IPS-NIHi7 (cell line): Measurements from ENCODE around the gene SMCP.

Experiments used
- DNase-seq: peaks from one replicate; pipeline ENCODE4 v3.0.0; 2012; ENCODE audit warnings: mixed read lengths; ENCODE audit errors: extremely low spot score

SMCP gene

DNA sequence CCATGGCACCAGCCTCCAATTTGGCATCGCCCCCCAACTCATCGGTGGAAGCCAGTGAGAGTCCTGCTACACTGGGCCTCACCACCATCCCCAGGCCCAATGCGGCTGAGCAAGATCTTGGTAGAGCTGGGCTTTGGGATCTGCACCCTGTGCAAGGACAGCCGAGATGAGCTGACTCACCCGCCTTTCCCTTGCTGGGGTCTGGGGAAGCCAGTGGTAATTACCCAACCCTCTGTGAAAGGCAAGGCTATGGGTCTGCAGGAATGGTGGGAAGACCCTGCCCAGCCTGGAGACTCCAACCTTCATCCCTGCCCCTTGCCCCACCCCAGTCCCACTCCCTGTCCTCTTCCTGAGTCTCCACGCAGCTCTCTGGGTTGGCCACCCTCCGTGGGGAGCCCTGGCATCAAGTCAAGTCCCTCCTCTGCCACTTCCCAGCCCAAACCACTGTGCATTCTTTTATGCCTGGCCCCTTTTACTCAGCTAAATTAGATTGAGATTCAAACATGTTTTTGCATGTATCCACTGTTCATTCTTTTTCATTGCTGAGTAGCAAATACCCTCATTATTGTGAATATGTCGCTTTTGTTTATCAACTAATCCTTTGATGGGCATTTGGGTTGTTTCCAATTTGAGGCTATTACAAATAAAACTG lies 8.8 kb downstream of the SMCP start:
- DNase-seq, result no peak

DNA sequence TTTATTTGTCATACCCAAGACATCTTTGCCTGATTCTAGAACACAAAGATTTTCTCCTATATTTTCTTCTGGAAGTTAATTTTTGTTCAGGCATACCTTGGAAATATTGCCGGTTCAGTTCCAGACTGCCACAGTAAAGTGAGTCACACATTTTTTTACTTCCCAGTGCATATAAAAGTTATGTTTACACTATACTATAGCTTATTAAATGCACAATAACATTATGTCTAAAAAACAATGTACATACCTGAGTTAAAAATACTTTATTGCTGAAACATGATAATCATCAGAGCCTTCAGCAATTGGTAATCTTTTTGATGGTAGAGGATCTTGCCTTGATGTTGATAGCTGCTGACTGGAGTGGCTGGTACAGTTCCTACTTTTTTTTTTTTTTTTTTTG lies 10.0 kb downstream of the SMCP start:
- no peak for DNase-seq

DNA sequence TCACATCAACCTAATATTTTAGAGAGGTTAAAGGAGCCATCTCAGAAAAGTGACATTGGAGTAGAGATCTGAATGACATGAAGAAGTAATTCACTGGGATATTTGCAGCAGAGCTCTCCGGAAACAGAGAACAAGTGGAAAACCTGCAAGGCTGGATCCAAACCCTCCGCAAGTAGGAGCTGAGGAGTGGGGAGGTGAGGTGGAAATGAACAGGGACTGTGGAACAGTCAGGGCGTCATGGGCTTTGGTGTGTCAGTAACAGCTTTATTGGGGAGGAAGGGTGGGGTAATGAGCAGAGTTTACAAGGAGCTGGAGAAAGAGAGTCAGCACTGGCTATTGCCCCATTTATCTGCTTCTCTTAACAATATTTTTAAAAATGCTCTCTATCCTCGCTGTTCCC lies 20.9 kb downstream of the SMCP start:
- no peak for DNase-seq

DNA sequence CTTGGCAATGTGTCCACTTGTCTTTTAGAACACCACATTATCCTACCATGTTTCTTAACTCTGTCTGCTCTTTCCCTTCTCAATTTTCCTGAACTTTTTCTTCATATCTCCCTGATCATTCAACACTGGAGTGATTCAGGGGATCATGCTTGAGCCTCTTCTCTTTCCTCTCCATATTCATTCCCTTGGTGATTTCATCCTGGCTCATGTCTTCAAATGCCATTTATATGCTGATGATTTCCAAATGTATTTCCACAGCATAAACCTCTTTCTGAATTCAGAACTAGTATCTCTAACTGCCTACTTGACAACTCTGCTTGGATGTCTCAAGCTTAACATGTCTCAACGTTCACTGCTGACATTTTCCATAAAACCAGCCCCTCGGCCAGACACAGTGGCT lies 21.8 kb downstream of the SMCP start:
- DNase-seq, result no peak

DNA sequence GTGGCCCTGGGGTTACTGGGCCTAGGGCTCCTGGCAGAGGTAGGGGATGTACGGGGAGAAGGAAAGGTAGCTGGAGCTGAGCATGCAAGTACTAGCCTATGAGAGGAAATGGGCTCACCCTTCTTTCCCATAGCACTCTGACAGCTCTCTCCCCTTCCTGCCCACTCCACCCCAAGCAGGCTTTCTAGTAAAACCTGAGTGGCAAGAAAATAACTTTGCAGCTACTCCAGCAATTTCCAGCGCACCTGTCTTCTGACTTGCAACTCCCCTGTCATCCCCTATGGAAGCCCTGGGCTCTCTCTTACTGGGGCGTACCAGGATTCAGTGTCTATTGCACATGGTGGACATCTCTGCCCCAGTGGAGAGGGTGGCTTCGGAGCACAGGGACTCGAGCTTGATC lies 23.5 kb downstream of the SMCP start:
- no peak for DNase-seq

DNA sequence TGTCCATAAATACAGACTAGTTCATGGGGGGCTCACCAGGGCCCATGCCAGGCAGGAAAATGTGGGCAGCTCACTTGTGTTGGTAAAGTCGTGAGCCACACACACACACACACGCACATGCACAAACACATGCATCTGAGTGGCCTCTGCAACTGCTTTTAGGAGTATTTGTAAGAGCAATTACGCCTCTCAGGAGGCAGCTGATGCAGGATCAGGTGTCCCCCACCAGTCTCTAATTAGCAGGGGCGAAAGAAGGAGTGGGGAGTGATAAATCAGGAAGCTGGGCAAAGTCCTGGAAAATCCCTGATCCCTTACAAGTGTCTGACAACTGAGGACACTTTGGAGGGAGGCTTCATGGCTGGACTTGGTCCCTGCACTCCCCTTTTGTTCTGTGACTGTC lies 24.5 kb downstream of the SMCP start:
- no peak for DNase-seq

DNA sequence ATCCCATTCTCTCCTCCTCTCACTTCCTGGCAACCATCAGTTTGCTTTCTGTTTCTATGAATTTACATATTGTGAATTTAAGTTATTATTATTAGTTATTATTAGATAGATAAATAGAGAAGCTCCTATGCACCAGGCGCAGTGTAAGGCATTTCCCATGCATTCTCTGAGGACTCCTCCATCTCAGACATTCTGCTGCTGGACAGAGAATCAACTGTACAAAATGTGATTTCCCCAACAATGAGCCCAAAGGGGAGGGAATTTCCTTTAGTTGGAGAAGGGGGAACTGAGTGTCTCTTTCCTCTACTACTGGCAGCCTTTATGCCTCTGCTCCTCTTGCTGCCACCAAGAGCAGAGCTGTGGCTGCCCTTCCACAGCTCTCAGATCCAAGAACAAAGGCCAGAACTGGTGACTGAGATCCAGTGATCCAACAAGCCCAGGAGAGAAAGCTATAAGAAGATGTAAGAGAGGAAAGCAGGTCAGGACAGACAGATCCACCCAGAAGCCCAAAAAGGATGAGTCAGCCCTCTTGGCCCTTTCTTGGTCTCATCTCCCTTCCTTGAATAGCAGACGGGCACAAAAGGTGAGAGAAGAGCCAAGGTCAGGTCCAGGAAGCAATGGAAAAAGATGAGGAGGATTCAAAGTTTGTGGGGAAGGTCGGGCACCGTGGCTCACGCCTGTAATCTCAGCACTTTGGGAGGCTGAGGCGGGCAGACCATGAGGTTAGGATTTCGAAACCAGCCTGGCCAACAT lies 26.7 kb downstream of the SMCP start:
- DNase-seq, result no peak

DNA sequence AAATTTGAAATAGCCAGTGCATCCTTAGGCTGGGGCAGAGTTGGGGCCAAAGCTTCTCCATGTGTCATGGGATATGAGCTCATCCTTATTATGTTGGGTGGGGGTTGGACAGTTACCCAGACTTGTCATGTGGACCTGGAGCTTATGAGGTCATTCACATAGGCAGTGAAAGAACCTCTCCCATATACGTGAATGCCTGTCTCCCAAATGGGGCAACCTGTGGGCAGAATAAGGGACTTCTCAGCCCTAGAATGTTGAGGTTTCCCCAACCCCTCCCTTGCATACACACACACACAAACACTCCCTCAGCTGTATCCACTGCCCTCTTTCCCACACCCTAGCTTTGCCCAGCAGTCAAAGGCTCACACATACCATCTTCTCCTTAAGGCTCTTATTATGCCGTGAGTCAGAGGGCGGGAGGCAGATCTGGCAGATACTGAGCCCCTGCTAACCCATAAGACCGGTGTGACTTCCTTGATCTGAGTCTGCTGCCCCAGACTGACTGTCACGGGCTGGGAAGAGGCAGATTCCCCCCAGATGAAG lies 28.0 kb downstream of the SMCP start:
- no peak for DNase-seq

DNA sequence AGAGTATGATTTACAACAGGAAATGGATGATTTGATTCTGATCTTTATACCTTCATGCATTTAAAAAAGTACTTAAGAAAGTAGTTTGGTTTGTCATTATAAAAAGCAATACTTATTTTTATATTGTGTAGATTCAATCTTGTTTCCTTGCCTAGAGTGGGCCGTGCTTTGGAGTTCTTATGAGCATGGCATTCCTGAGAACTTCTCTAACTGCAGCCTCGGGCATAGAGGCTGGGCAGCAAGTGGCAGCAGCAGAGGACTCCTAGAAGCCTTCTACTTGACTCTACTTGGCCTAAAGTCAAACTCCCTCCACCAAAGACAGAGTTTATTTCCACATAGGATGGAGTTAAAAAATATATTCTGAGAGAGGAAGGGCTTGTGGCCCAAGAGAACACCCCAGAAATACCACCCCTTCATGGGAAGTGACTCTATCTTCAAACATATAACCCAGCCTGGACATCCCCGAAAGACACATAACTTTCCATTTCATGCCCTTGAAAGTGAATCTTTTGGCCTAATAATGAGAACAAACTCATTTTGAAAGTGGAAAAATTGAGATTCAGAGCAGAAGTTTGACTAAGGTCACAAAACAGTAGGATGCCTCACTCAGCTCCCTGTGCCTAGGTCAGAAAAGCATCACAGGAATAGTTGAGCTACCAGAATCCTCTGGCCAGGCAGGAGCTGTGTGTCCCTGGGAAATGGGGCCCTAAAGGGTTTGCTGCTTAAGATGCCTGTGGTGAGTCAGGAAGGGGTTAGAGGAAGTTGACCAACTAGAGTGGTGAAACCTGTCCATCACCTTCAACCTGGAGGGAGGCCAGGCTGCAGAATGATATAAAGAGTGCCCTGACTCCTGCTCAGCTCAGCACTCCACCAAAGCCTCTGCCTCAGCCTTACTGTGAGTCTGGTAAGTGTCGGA lies 29.8 kb downstream of the SMCP start, which contains the start of gene IVL:
Gene IVL (plus strand): TSS at position 861 of the 916 bp plus-strand sequence. CDS start 1,252 bp downstream, outside the sequence.
- no peak for DNase-seq

DNA sequence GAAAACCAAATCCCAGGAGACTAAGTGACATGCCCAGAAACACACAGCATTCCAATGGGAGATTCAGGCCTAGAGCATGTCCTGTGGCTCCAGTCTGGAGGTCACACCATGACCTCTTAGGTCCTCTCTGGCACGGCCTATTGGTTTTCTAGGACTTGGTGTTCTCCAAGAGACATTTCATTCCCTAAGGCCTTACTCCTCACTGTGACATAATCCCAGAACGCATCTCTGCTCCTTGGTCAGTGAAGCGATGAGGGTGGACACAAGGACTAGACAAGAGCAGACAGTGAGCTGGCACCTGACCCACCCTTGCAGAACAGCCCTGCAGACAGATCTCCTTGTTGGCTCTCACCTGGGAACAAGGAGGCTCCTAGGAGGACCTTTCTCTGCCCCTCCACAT lies 31.1 kb downstream of the SMCP start:
- no peak for DNase-seq

DNA sequence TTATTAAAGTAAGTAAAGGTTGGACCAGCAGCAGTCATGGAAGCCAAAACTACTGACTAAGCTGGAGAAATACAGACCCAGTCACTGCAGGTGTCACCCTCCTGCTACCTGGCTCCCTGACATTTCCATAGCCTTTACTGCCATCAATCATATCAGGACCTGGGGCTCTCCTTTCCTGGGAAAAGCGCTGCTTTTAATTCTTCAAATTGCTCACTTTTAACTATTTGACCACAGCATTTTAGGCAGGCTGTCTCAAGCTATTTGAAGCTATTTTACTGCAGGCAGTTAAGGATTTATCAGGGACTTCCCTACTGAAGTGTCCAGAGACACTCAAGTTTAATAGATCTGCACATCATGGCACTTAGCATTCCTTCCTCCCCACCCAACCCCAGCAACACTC lies 34.3 kb downstream of the SMCP start:
- DNase-seq, result no peak

DNA sequence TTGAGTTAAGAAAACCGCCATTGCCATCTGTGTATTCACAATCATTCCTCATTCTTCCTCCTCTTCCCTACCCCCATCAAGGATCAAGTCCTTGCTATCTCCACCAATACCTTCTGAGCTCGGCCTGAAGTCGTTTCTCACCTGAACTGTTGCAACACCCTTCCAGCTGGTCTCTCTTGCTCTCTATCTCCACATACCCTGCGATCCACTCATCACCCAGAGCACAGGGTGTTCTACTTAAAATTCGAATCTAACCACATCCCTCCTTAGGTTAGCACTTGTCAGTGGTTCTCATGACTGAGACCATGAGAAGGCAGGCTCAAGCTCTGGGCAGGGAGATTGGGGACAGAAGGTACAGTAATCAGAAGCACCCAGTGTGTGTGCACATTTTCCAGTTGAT lies 34.8 kb downstream of the SMCP start:
- no peak for DNase-seq

DNA sequence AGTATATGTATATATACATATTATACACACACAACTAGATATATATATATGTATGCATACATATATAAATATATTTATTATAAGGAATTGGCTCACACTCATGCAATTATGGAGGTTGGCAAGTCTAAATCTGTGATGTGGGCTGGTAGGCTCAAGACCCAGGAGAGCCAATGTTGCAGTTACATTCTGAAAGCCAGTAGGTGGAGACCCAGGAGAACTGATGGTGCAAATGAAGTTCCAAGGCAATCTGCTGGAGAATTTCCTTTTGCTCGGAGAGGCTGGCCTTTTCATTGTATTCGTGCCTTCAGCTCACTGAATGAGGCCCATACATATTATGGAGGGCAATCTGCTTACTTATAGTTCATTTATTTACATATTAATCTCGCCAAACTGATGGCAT lies 39.7 kb downstream of the SMCP start:
- no peak for DNase-seq

DNA sequence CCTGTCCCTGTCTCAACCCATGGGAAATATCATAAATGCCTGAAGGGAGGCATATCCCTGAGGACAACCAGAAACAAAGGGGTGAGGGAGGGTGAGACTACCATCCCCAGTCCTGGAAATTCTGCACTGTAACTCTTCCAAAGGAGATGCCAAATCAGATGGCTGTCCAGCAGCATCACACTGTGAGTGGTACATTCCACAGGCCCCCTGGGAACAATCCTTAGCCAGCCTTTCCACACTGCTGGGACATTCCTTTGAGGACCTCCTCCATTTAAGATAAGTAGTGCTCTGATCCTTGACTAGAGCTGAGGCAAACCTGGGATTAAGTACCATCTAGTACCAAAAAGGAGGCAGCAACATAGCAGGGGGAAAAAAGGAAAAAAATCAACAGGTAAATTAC lies 40.9 kb downstream of the SMCP start:
- no peak for DNase-seq

DNA sequence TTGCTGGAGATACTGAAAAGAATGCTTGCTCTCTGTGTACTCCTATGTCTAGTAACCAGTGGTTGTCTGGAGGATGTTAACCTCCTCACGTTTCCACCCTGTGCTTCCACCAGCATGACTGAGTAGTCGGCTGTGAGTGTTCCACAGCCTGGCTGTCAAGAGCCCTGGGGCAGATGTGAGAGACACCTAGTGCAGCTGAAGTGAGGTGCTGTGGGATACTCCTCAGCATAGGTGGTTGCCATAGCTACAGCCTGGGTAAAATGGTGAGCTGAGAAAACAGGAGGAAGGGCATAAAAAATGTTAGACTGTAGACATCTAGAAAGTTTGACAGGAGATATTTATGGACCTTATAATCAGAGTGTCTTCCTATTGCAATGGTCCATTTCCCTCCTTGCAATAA lies 46.1 kb downstream of the SMCP start:
- DNase-seq, result no peak

DNA sequence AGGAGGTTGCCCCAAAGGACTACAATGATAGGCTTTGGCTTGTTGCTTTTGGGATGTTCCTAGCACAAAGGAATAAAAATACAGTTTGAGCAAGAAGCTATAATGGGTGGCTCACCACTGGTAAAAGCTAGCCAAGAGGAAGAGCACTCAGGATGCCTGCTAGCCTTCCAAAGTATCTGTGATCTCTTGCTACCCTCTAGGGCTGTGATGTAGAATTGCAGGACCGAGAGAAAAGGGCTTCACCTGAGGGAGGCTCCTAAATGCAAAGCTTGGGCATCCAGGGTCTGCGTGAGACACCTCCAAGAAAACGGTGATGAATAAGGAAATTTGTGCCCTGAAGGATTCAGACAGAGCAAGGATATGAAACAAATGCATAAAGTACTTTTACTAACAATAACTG lies 48.0 kb downstream of the SMCP start:
- no peak for DNase-seq

DNA sequence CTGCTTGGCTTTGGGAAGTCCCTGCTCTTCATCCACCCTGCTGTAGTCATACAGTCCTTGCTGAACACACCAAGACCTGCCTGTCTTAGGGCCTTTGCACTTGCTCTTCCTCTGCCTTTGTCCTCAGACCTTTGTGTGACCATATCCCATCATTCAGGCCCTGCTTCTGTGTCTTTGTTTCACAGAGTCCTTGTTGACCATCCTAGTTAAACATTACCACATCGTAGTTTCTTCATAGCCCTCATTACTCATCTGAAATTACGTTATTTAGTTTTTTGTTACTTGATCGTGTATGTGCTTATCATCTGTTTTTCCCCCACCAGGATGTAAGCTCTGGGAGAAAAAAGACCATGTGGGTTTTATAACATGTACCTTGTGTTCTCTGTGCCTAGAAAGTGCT lies 50.5 kb downstream of the SMCP start:
- DNase-seq, result no peak

DNA sequence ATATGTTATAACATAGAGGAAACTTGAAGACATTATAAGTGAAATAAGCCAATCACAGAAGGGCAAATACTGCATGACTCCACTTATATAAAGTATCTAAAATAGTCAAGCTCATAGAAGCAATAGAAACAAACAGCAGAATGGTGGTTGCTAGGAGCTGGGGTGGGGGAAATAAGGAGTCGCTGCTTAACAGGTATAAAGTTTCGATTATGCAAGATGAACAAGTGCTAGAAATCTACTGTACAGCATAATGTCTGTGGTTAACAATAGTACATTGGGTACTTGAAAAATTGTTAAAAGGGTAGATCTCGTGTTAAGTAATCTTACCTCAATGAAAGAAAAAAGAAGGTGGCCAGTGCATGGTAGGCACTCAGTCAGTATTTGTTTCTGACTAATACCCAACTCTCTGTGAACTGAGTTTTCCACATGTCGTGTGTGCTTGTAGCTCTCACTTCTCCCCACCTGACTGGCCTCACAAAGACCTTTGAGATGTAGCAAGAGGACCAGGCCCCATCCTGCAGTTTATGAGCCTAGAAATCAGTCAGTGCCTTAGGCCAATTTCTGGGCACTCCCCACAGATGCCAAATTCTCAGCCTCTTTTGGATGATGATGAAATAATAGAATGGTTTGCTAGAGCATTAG lies 54.2 kb downstream of the SMCP start:
- DNase-seq, result no peak

DNA sequence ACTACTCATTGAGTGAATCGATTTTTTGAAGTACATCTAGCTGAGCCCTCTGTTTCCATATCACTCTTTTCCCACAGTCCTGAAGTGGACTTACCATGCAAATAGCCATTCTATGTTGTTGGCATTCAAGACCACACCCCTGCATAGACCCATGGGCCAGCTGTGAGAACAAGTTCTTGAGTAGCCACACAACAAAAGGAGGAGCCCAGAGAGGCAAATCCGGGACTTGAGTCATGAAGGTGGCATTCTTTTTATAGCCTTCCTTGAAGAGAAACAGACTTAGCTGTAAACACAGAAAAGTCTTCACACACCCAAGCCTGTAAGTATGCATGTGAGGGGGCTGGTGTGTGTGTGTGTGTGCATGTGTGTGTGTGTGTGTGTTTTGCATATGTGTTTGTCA lies 55.1 kb downstream of the SMCP start:
- no peak for DNase-seq
